ENCODE measurements around the gene NUP210L.
"Not testable (repeated sequence)": the region's sequence is repeated elsewhere in the genome, so short reads cannot be mapped to it uniquely, and the experiment has no call there.

Gene NUP210L

GRCh38 chr1:154019940-154020339, 134.9 kb downstream of the NUP210L start:
- no peak overlapping the region for H3K4me3 ChIP-seq (ENCODE audit: low read depth, low read length)
- no peak for DNase-seq (ENCODE audit: low read depth, low spot score)
- in situ Hi-C loops (cut with HindIII; ENCODE audit: low sequenced_read_pairs), result no loop called here
- no peak for TF ChIP-seq CTCF (IDR thresholded peaks at IDR 0.05; ENCODE audit: low read depth, low read length)

- no peak for TF ChIP-seq CTCF (IDR thresholded peaks at IDR 0.05; ENCODE audit: low read depth, low read length)
- H3K4me3 ChIP-seq (ENCODE audit: low read depth, low read length), result no peak overlapping the region
- in situ Hi-C loops (cut with HindIII; ENCODE audit: low sequenced_read_pairs), result no loop called here
- DNase-seq (ENCODE audit: low read depth, low spot score), result no peak
Measured at GRCh38 chr1:154019269-154019668, 135.6 kb downstream of the NUP210L start.

DNA sequence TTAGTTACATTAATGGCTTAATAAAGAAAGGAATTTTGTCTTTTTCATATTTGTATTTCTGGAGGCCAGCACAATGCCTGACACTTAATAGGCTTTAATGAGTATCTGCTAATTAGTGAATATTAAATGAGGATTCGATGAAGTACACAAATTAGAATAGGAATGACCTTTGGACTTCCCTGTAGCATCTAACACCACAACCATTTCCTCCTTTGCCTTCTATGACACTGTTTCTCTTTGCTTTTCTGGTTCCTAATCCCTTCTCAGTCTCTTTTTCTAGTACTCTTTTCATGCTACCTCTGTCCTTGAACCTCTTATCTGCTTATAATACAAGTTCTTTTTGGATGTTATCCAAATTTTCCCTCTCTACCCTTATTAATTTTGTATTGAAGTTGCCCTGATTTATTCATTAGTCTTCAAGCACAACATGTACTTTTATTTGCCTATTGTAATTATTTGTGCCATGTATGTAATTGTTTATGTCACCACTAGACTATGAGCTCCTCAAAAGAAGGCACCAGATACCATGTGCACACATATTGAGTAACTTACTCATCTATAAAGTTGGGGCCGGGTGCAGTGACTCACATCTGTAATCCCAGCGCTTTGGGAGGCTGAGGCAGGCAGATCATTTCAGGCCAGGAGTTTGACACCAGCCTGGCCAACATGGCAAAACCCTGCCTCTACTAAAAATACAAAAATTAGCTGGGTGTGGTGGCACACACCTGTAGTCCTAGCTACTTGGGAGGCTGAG, 140.5 kb downstream of the NUP210L start:
- TF ChIP-seq CTCF (IDR thresholded peaks at IDR 0.05; ENCODE audit: low read depth, low read length), result no peak
- DNase-seq (ENCODE audit: low read depth, low spot score), result peak; percentile 19
- in situ Hi-C loops (cut with HindIII; ENCODE audit: low sequenced_read_pairs), result no loop called here
- no peak overlapping the region for H3K4me3 ChIP-seq (ENCODE audit: low read depth, low read length)

DNA sequence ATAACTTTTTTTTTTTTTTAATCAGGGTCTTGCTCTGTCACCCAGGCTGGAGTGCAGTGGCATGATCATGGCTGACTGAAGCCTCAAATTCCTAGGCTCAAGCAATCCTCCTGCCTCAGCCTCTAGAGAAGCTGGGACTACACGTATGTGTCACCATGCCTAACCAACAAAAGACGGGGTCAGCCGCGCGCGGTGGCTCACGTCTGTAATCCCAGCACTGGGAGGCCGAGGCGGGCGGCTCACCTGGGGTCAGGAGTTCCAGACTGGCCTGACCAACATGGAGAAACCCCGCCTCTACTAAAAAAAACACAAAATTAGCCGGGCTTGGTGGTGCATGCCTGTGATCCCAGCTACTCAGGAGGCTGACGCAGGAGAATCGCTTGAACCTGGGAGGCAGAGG, 142.3 kb downstream of the NUP210L start:
- H3K4me3 ChIP-seq (ENCODE audit: low read depth, low read length); in situ Hi-C loops (cut with HindIII; ENCODE audit: low sequenced_read_pairs); DNase-seq (ENCODE audit: low read depth, low spot score): not testable (repeated sequence)

- DNase-seq (ENCODE audit: low read depth, low spot score), result no peak
- H3K4me3 ChIP-seq (ENCODE audit: low read depth, low read length), result no peak overlapping the region
- in situ Hi-C loops (cut with HindIII; ENCODE audit: low sequenced_read_pairs), result no loop called here
- no peak for TF ChIP-seq CTCF (IDR thresholded peaks at IDR 0.05; ENCODE audit: low read depth, low read length)
Measured at GRCh38 chr1:154012129-154012528, 142.7 kb downstream of the NUP210L start.

DNA sequence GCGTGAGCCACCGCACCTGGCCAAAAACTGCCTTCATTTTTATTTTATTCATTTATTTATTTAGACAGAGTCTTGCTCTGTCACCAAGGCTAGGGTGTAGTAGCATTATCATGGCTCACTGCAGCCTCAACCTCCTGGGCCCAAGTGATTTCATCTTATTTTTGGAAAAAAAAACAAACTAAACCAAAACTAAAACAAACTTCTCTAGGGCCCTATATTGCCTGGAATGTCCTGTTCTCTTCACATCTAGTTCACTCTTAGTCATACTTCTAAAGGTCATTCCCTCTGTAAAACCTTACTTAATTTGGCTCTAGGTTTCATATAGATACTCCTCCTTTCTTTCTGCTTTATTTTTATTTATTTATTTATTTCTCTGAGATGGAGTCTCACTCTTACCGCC, 148.7 kb downstream of the NUP210L start:
- TF ChIP-seq CTCF (IDR thresholded peaks at IDR 0.05; ENCODE audit: low read depth, low read length), result no peak
- H3K4me3 ChIP-seq (ENCODE audit: low read depth, low read length), result no peak overlapping the region
- peak; percentile 78 for DNase-seq (ENCODE audit: low read depth, low spot score)
- in situ Hi-C loops (cut with HindIII; ENCODE audit: low sequenced_read_pairs), result no loop called here

DNA sequence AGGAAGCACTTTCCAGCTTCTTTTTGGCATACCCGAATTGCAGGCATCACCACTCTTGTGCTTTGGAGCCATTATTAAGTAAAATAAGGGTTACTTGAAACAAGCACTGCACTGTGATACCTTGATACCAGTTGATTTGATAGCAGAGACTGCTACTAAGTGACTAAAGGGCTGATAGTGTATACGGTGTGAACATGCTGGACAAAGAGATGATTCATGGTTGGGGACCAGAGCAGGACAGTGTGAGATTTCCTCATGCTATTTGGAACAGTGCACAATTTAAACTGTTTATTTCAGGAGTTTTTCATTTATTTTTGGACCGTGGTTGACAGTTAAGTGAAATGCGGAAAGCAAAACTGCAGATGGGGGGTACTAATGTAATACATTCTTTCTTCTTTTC, 154.5 kb downstream of the NUP210L start:
- no peak for TF ChIP-seq CTCF (IDR thresholded peaks at IDR 0.05; ENCODE audit: low read depth, low read length)
- in situ Hi-C loops (cut with HindIII; ENCODE audit: low sequenced_read_pairs), result no loop called here

DNA sequence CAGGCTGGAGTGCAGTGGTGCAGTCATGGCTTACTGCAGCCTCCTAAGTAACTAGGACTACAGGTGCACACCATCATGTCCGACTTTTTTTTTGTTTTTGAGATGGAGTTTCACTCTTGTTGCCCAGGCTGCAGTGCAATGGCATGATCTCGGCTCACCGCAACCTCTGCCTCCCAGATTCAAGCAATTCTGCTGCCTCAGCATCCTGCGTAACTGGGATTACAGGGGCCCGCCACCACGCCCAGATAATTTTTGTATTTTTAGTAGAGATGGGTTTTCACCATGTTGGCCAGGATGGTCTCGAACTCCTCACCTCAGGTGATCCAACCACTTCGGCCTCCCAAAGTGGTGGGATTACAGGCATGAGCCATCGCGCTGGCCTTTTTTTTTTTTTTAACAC, 158.0 kb downstream of the NUP210L start:
- in situ Hi-C loops (cut with HindIII; ENCODE audit: low sequenced_read_pairs); H3K4me3 ChIP-seq (ENCODE audit: low read depth, low read length); DNase-seq (ENCODE audit: low read depth, low spot score): not testable (repeated sequence)

More for the DNA sequence above, 154.5 kb downstream of the NUP210L start:
- no peak for DNase-seq (ENCODE audit: low read depth, low spot score)
- no peak overlapping the region for H3K4me3 ChIP-seq (ENCODE audit: low read depth, low read length)

Data from astrocyte of the spinal cord (primary cell).